Suprapubic skin (tissue), 4 donors: Measurements from ENCODE around the gene HSPG2. TPM values are rescaled to one million over a fixed set of nuclear protein-coding genes. Genes with fewer than 3 reads are reported as not detected.

ENCODE experiments used
- DNase-seq, 2 donors: peaks; one replicate each; pipeline ENCODE4 v3.0.0-alpha.2; 2019; ENCODE audit warnings: low spot score in 2 of 2
- H3K27ac ChIP-seq: fragments of 200-600 bp; sonication (generic); one replicate; pipeline ENCODE4 v1.5.1; 2019
- H3K27me3 ChIP-seq: fragments of 200-600 bp; sonication (generic); one replicate; pipeline ENCODE4 v1.5.1; 2019
- H3K36me3 ChIP-seq: fragments of 200-600 bp; sonication (generic); one replicate; pipeline ENCODE4 v1.5.1; 2019
- H3K4me1 ChIP-seq: fragments of 200-600 bp; sonication (generic); one replicate; pipeline ENCODE4 v1.5.1; 2019
- H3K4me3 ChIP-seq: fragments of 200-600 bp; sonication (generic); one replicate; pipeline ENCODE4 v1.5.1; 2019; ENCODE audit warnings: mild to moderate bottlenecking
- H3K9me3 ChIP-seq: fragments of 200-600 bp; sonication (generic); one replicate; pipeline ENCODE4 v1.5.1; 2019
- EP300 ChIP-seq: sonication (generic); formaldehyde crosslinking; IDR thresholded peaks from one replicate; pipeline ENCODE4 v1.6.1; 2017; ENCODE audit warnings: antibody characterized with exemption
- POLR2A ChIP-seq, 2 donors: fragments of 450-650 bp; IDR thresholded peaks; one replicate each; pipeline ENCODE4 v1.6.1; 2017; ENCODE audit warnings: antibody characterized with exemption in 2 of 2, mild to moderate bottlenecking in 2 of 2, moderate library complexity in 2 of 2
- POLR2AphosphoS5 ChIP-seq, 3 donors: sonication (generic); formaldehyde crosslinking; IDR thresholded peaks; one replicate each; pipeline ENCODE4 v1.6.1; 2017; ENCODE audit warnings: antibody characterized with exemption in 3 of 3
- WGBS: methylation state at CpG from one replicate; pipeline ENCODE4 v1.1.5; 2018; 5-methylcytosine and 5-hydroxymethylcytosine counted together
- total RNA-seq, 4 donors: library from RNA; depleted of rRNA; stranded (reverse); fragments of >200 nt; gene quantifications; one replicate each; pipeline ENCODE4 v1.1.0, GENCODE V29; 2016
- TF ChIP-seq, protein P1 (sequence below), 2 donors: fragments of 200-600 bp in 1 of 2; fragments of 450-650 bp in 1 of 2; sonication (generic) in 1 of 2; IDR thresholded peaks; one replicate each; pipeline ENCODE4 v1.5.1; 2016 to 2019; ENCODE audit warnings: antibody characterized with exemption in 2 of 2, mild to moderate bottlenecking in 1 of 2, moderate library complexity in 1 of 2

The HSPG2 gene
- total RNA-seq, 4 donors from 2014 or later = 97.5 to 164 (median 131) TPM

- H3K27ac ChIP-seq = no peak overlapping the region
- TF ChIP-seq POLR2AphosphoS5 (IDR thresholded peaks at IDR 0.05) (no peak), EP300 (no peak), POLR2A (IDR thresholded peaks at IDR 0.05) (no peak)
- TF ChIP-seq, protein P1, sequence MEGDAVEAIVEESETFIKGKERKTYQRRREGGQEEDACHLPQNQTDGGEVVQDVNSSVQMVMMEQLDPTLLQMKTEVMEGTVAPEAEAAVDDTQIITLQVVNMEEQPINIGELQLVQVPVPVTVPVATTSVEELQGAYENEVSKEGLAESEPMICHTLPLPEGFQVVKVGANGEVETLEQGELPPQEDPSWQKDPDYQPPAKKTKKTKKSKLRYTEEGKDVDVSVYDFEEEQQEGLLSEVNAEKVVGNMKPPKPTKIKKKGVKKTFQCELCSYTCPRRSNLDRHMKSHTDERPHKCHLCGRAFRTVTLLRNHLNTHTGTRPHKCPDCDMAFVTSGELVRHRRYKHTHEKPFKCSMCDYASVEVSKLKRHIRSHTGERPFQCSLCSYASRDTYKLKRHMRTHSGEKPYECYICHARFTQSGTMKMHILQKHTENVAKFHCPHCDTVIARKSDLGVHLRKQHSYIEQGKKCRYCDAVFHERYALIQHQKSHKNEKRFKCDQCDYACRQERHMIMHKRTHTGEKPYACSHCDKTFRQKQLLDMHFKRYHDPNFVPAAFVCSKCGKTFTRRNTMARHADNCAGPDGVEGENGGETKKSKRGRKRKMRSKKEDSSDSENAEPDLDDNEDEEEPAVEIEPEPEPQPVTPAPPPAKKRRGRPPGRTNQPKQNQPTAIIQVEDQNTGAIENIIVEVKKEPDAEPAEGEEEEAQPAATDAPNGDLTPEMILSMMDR (IDR thresholded peaks at IDR 0.05) = no peak
- peaks cover under 1% of the 10 kb centered on the region for H3K4me1 ChIP-seq
- WGBS = 90% methylated on average over 23 of the region's 27 CpGs
- H3K27me3 ChIP-seq = no peaks in the 10 kb centered on the region
- H3K36me3 ChIP-seq = peaks cover 79% of the 10 kb centered on the region
- DNase-seq = peak in 1 of 2 donors; percentile 52
- no peak overlapping the region for H3K4me3 ChIP-seq
- no peaks in the 10 kb centered on the region for H3K9me3 ChIP-seq
Measured at GRCh38 chr1:21864730-21865129, 72.4 kb downstream of the HSPG2 start.

DNA sequence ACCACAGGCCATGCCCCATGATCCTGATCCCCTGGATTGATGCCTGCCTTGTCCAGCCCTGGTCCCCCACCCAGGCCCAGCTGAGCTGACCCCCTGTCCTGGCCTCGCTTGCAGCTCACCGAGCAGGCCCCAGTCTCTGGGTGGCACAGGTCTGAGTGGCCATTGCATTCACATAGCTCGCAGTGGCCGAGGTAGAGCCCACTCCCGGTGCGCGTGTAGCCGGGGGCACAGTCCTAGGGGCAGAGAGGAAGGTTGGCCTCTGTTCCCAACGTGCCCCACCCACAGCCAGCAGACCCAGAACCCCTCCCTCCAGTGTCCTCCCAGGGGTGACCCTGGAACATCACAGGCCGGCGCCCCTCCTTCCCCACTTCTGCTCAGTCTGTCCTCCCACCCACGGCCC is 73.1 kb downstream of the HSPG2 start:
- H3K36me3 ChIP-seq = peaks cover 84% of the 10 kb centered on the region
- WGBS = 88% methylated on average over 12 of the region's 12 CpGs

DNA sequence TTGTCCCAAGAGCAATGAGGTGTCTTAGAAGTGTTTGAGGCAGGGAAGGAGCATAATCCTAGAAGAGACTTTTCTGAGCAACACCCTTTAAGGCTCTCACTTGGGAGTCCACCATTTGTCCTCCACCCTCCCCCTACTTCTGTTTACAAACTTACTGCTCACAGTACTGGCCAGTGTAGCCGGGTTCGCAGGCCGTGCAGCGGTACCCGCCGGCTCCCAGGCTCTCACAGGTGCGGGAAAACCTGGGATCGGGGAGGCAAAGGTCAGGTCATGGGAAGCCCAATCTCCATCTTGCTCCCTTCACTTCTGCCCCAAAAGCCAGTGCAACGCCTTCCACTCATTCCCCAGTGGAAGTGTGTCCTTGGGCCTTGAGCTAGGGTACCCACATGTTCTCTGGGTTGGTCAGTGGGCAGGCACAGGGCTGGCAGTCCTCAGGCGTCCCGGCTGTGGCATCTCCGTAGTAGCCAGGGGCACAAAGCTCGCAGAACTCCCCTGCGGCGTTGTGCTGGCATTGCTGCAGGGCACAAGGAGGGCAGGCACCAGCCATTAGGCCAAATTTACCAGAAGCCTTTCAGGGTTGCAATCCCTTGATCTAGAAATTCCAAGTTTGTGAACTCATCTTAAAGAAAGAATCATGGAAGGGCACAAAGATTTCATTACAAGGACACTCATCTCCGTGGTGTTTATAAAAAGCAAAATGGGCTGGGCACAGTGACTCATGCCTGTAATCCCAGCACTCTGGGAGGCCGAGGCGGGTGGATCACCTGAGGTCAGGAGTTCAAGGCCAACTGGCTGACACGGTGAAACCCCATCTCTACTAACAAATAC is 75.3 kb downstream of the HSPG2 start:
- 92% methylated on average over 16 of the region's 19 CpGs for WGBS

More for the DNA sequence above, 73.1 kb downstream of the HSPG2 start:
- Histone ChIP-seq H3K9me3 (no peaks in the 10 kb centered on the region), H3K27me3 (no peaks in the 10 kb centered on the region), H3K4me1 (no peaks in the 10 kb centered on the region), H3K27ac (no peak overlapping the region), H3K4me3 (no peak overlapping the region)
- TF ChIP-seq, protein P1 (IDR thresholded peaks at IDR 0.05) = no peak
- TF ChIP-seq POLR2AphosphoS5 (IDR thresholded peaks at IDR 0.05) (no peak), EP300 (no peak), POLR2A (IDR thresholded peaks at IDR 0.05) (no peak)
- no peak for DNase-seq

GRCh38 chr1:21860971-21861370 is 76.1 kb downstream of the HSPG2 start:
- Histone ChIP-seq H3K27me3 (no peaks in the 10 kb centered on the region), H3K4me3 (no peak overlapping the region), H3K36me3 (peaks cover 96% of the 10 kb centered on the region), H3K9me3 (no peaks in the 10 kb centered on the region), H3K27ac (no peak overlapping the region), H3K4me1 (no peaks in the 10 kb centered on the region)
- DNase-seq = no peak
- WGBS = 89% methylated on average over 3 of the region's 3 CpGs
- TF ChIP-seq, protein P1 (IDR thresholded peaks at IDR 0.05) = no peak
- no peak for TF ChIP-seq POLR2A (IDR thresholded peaks at IDR 0.05)
- TF ChIP-seq EP300 = no peak
- no peak for TF ChIP-seq POLR2AphosphoS5 (IDR thresholded peaks at IDR 0.05)

More for the DNA sequence above, 75.3 kb downstream of the HSPG2 start:
- Histone ChIP-seq H3K4me1 (no peaks in the 10 kb centered on the region), H3K4me3 (no peak overlapping the region), H3K27me3 (no peaks in the 10 kb centered on the region), H3K36me3 (peaks cover 96% of the 10 kb centered on the region), H3K9me3 (no peaks in the 10 kb centered on the region), H3K27ac (no peak overlapping the region)
- DNase-seq = no peak
- no peak for TF ChIP-seq EP300
- TF ChIP-seq, protein P1 (IDR thresholded peaks at IDR 0.05) = no peak
- TF ChIP-seq POLR2A (IDR thresholded peaks at IDR 0.05) = no peak
- TF ChIP-seq POLR2AphosphoS5 (IDR thresholded peaks at IDR 0.05) = no peak

DNA sequence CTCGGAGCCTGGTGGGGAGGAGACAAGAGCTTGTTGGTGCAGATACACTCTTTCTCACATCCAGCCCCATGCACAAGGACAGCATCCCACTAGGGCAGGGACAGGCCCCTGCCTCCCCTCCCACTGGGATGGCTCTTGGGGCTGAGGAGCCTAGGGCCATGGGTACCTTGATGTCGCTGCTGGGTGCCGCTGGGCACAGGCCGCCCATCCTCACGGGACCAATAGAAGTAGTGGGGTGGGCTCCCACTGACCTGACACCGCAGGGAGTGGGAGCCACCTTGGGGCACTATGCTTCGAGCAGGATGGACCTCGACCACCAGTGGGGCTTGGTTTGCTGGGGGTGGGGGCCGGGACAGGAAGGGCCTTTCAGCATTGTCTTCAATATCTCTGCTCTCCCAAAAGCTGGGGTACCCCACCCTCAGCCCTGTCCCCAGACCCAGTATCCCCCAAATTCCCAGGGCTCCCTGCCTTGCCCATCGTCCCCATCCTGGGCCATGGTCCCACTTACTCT is 77.4 kb downstream of the HSPG2 start:
- Histone ChIP-seq H3K9me3 (no peaks in the 10 kb centered on the region), H3K36me3 (peaks cover 96% of the 10 kb centered on the region)

More for the DNA sequence above, 77.4 kb downstream of the HSPG2 start:
- H3K27me3 ChIP-seq = no peaks in the 10 kb centered on the region
- TF ChIP-seq POLR2AphosphoS5 (IDR thresholded peaks at IDR 0.05) (no peak), POLR2A (IDR thresholded peaks at IDR 0.05) (no peak), EP300 (no peak)
- TF ChIP-seq, protein P1 (IDR thresholded peaks at IDR 0.05) = no peak
- H3K4me1 ChIP-seq = no peaks in the 10 kb centered on the region
- DNase-seq = peak in 1 of 2 donors; percentile 56
- 94% methylated on average over 6 of the region's 10 CpGs for WGBS
- H3K27ac ChIP-seq = no peak overlapping the region
- no peak overlapping the region for H3K4me3 ChIP-seq
